ENCODE measurements around the gene WSB1.

DNA sequence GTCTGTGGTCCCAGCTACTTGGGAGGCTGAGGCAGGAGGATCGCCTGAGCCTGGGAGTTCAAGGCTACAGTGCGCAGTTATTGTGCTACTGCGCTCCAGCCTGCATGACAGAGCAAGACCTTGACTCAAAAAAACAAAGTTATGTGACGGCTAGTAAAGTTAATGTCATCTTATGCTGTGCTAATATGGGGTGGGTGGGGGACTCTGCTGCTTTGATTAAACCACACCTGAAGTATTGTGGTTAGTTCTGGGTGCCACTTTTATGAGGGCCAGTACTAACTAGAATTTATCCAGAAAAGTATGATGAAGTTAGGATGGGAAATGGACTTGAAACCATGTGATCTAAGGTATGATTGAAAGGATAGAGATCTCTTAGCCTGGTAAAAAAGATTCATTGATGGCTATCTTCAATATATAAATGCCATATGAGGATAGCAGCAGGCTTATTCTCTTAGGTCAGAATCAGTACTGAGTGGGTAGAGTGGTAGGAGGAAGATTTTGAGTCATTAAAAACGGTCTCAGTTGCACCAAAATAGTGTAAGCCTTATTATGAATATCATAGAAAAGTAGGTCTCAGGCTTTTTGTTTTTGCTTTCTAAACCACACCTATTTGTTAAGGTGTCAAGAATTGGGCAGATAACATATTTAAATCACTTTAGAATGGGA lies 5.6 kb downstream of the WSB1 start:
- TF ChIP-seq, protein P1, sequence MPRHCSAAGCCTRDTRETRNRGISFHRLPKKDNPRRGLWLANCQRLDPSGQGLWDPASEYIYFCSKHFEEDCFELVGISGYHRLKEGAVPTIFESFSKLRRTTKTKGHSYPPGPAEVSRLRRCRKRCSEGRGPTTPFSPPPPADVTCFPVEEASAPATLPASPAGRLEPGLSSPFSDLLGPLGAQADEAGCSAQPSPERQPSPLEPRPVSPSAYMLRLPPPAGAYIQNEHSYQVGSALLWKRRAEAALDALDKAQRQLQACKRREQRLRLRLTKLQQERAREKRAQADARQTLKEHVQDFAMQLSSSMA (CRISPR knock-in tag; IDR thresholded peaks at IDR 0.05): no peak
- TF ChIP-seq ZZZ3 (IDR thresholded peaks at IDR 0.05) (no peak), CREB1 (IDR thresholded peaks at IDR 0.05) (no peak), CREB1 (CRISPR knock-in tag; IDR thresholded peaks at IDR 0.05) (no peak), TBP (optimal IDR thresholded peaks at IDR 0.05; ENCODE audit: low read depth, low read length) (no peak), CTCF (IDR thresholded peaks at IDR 0.05 in 2 of 3, conservative IDR thresholded peaks at IDR 0.05 in 1 of 3; ENCODE audit: insufficient read depth in 2 of 3, low read depth in 1 of 3, low read length in 3 of 3) (no peak)
